Stimulated activated CD8-positive, alpha-beta memory T cell treated with anti-CD3 and anti-CD28 coated beads, Interleukin-7, amount 100 ng/mL, for 4 hours (primary cell): Measurements from ENCODE around the gene TEKT3.

Experiments used
- DNase-seq, 2 donors: peaks; one replicate each; pipeline ENCODE4 v3.0.0-alpha.2; 2020; ENCODE audit warnings: low read depth in 2 of 2

TEKT3 gene

GRCh38 chr17:15350777-15351477, 9.5 kb upstream of the TEKT3 start:
- no peak for DNase-seq

- DNase-seq, result no peak
Observed at GRCh38 chr17:15349119-15349518, 7.7 kb upstream of the TEKT3 start.

GRCh38 chr17:15348021-15348420, 6.6 kb upstream of the TEKT3 start:
- DNase-seq, result no peak

GRCh38 chr17:15346066-15346595, 4.7 kb upstream of the TEKT3 start:
- DNase-seq, result no peak

GRCh38 chr17:15343749-15344148, 2.4 kb upstream of the TEKT3 start:
- DNase-seq, result no peak

GRCh38 chr17:15342460-15342859, 1.1 kb upstream of the TEKT3 start:
- DNase-seq, result no peak

- no peak for DNase-seq
Observed at GRCh38 chr17:15341966-15342365, 569 bp upstream of the TEKT3 start.

- DNase-seq, result no peak
Observed at GRCh38 chr17:15340966-15341365, 431 bp downstream of the TEKT3 start.

GRCh38 chr17:15335446-15335845, 6.0 kb downstream of the TEKT3 start:
- no peak for DNase-seq

GRCh38 chr17:15334266-15334665, 7.1 kb downstream of the TEKT3 start:
- no peak for DNase-seq

GRCh38 chr17:15332338-15332737, 9.1 kb downstream of the TEKT3 start:
- no peak for DNase-seq

GRCh38 chr17:15323131-15323530, 18.3 kb downstream of the TEKT3 start:
- no peak for DNase-seq

GRCh38 chr17:15321556-15322251, 19.7 kb downstream of the TEKT3 start:
- DNase-seq, result no peak

GRCh38 chr17:15319452-15320010, 21.9 kb downstream of the TEKT3 start:
- DNase-seq, result no peak

GRCh38 chr17:15311996-15312395, 29.4 kb downstream of the TEKT3 start:
- no peak for DNase-seq

- DNase-seq, result no peak
Observed at GRCh38 chr17:15309793-15310192, 31.6 kb downstream of the TEKT3 start.

GRCh38 chr17:15309236-15309635, 32.2 kb downstream of the TEKT3 start:
- no peak for DNase-seq

GRCh38 chr17:15308758-15309157, 32.6 kb downstream of the TEKT3 start:
- no peak for DNase-seq

- DNase-seq, result no peak
Observed at GRCh38 chr17:15307710-15308111, 33.7 kb downstream of the TEKT3 start.

- DNase-seq, result no peak
Observed at GRCh38 chr17:15303851-15304250, 37.5 kb downstream of the TEKT3 start.

GRCh38 chr17:15303268-15303667, 38.1 kb downstream of the TEKT3 start:
- DNase-seq, result no peak

- no peak for DNase-seq
Observed at GRCh38 chr17:15301845-15302244, 39.6 kb downstream of the TEKT3 start.

- no peak for DNase-seq
Observed at GRCh38 chr17:15298176-15298575, 43.2 kb downstream of the TEKT3 start.
